ENCODE data around the gene SPOCK1.

DNA sequence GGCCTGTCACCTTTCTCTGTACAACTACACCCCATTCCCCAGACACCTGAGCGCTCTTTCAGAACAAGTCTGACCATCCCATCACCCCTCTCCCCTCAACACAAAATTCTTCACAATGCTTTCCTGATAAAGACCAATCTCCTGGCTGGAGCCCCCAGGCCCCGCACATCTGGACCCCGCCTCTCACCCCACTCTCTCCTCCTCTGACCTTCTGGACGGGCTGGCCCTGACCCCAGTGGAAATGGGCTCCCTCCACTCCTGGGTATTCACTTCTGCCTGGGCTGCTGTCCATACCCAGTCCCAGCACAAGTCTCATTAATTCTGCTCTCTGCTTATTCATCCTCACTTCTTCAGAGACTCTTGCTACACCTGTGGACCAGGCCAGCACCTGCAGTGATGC lies 2.1 kb upstream of the SPOCK1 start:
- no peak for TF ChIP-seq NANOG (IDR thresholded peaks at IDR 0.05; ENCODE audit: borderline replicate concordance)
- TF ChIP-seq POLR2AphosphoS5 (IDR thresholded peaks at IDR 0.05; ENCODE audit: low read depth), result no peak
- TF ChIP-seq, protein P1, sequence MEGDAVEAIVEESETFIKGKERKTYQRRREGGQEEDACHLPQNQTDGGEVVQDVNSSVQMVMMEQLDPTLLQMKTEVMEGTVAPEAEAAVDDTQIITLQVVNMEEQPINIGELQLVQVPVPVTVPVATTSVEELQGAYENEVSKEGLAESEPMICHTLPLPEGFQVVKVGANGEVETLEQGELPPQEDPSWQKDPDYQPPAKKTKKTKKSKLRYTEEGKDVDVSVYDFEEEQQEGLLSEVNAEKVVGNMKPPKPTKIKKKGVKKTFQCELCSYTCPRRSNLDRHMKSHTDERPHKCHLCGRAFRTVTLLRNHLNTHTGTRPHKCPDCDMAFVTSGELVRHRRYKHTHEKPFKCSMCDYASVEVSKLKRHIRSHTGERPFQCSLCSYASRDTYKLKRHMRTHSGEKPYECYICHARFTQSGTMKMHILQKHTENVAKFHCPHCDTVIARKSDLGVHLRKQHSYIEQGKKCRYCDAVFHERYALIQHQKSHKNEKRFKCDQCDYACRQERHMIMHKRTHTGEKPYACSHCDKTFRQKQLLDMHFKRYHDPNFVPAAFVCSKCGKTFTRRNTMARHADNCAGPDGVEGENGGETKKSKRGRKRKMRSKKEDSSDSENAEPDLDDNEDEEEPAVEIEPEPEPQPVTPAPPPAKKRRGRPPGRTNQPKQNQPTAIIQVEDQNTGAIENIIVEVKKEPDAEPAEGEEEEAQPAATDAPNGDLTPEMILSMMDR (conservative IDR thresholded peaks at IDR 0.05; ENCODE audit: low read depth in 2 of 2), result no peak
- TF ChIP-seq, protein P2, sequence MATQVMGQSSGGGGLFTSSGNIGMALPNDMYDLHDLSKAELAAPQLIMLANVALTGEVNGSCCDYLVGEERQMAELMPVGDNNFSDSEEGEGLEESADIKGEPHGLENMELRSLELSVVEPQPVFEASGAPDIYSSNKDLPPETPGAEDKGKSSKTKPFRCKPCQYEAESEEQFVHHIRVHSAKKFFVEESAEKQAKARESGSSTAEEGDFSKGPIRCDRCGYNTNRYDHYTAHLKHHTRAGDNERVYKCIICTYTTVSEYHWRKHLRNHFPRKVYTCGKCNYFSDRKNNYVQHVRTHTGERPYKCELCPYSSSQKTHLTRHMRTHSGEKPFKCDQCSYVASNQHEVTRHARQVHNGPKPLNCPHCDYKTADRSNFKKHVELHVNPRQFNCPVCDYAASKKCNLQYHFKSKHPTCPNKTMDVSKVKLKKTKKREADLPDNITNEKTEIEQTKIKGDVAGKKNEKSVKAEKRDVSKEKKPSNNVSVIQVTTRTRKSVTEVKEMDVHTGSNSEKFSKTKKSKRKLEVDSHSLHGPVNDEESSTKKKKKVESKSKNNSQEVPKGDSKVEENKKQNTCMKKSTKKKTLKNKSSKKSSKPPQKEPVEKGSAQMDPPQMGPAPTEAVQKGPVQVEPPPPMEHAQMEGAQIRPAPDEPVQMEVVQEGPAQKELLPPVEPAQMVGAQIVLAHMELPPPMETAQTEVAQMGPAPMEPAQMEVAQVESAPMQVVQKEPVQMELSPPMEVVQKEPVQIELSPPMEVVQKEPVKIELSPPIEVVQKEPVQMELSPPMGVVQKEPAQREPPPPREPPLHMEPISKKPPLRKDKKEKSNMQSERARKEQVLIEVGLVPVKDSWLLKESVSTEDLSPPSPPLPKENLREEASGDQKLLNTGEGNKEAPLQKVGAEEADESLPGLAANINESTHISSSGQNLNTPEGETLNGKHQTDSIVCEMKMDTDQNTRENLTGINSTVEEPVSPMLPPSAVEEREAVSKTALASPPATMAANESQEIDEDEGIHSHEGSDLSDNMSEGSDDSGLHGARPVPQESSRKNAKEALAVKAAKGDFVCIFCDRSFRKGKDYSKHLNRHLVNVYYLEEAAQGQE (IDR thresholded peaks at IDR 0.05; ENCODE audit: unreplicated experiment), result no peak
- no peak for TF ChIP-seq CREB1 (CRISPR knock-in tag; IDR thresholded peaks at IDR 0.05; ENCODE audit: low read depth)
- TF ChIP-seq STAT1 (IDR thresholded peaks at IDR 0.05; ENCODE audit: unreplicated experiment), result no peak
- no peak for TF ChIP-seq ZNF114 (CRISPR knock-in tag; IDR thresholded peaks at IDR 0.05)
- no peak for TF ChIP-seq JUNB (IDR thresholded peaks at IDR 0.05; ENCODE audit: unreplicated experiment)
- no peak for TF ChIP-seq EZH2 (IDR thresholded peaks at IDR 0.05; ENCODE audit: low read depth, unreplicated experiment)
- TF ChIP-seq, protein P3, sequence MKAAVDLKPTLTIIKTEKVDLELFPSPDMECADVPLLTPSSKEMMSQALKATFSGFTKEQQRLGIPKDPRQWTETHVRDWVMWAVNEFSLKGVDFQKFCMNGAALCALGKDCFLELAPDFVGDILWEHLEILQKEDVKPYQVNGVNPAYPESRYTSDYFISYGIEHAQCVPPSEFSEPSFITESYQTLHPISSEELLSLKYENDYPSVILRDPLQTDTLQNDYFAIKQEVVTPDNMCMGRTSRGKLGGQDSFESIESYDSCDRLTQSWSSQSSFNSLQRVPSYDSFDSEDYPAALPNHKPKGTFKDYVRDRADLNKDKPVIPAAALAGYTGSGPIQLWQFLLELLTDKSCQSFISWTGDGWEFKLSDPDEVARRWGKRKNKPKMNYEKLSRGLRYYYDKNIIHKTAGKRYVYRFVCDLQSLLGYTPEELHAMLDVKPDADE (IDR thresholded peaks at IDR 0.05), result no peak
- no peak for TF ChIP-seq EZH2phosphoT487 (IDR thresholded peaks at IDR 0.05; ENCODE audit: unreplicated experiment)

Measured in GM23338 (cell line).